ENCODE results near the gene MRPL1.
"Not testable (repeated sequence)": the region's sequence is repeated elsewhere in the genome, so short reads cannot be mapped to it uniquely, and the experiment has no call there.

MRPL1 gene

DNA sequence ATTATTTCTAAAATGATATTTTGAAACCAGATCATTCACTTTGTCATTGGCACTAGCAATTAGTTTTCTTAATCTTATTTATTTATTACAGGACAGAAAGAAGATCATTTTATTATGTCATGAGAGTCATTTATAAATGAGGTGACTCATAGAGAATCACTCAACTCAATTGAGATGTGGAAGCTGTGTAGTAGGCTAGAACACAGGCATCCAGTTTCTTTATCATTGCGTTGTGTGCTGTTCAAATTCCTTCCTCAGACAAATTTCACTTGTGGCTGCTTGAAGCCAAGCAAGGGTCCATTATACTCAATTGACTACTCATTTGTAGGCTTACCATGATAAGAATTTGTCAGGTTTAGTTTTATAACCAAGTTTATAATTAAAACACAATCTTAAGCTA is 87.6 kb downstream of the MRPL1 start:
- H3K4me3 ChIP-seq (ENCODE audit: low read depth, low read length): no peak overlapping the region
- no peaks in the 10 kb centered on the region for H3K4me1 ChIP-seq (ENCODE audit: control insufficient read depth, insufficient read depth, low read length)
- H3K27ac ChIP-seq (ENCODE audit: low read depth, low read length): no peak overlapping the region
- H3K36me3 ChIP-seq (ENCODE audit: control insufficient read depth, insufficient read depth, low read length): peaks cover 45% of the 10 kb centered on the region
- H3K27me3 ChIP-seq (ENCODE audit: control insufficient read depth, insufficient read depth, low read length): no peaks in the 10 kb centered on the region
- H3K9me3 ChIP-seq (ENCODE audit: control insufficient read depth, insufficient read depth, low read length): no peaks in the 10 kb centered on the region
- no peak overlapping the region for H3K9ac ChIP-seq (ENCODE audit: low read depth, low read length)

- no peaks in the 10 kb centered on the region for H3K4me1 ChIP-seq (ENCODE audit: control insufficient read depth, insufficient read depth, low read length)
Measured at GRCh38 chr4:77952457-77952856, 89.8 kb downstream of the MRPL1 start.

GRCh38 chr4:77954690-77955089 is 92.1 kb downstream of the MRPL1 start:
- Histone ChIP-seq H3K4me3 (ENCODE audit: low read depth, low read length) (no peak overlapping the region), H3K9ac (ENCODE audit: low read depth, low read length) (no peak overlapping the region), H3K36me3 (ENCODE audit: control insufficient read depth, insufficient read depth, low read length) (peaks cover 44% of the 10 kb centered on the region), H3K27me3 (ENCODE audit: control insufficient read depth, insufficient read depth, low read length) (no peaks in the 10 kb centered on the region), H3K9me3 (ENCODE audit: control insufficient read depth, insufficient read depth, low read length) (no peaks in the 10 kb centered on the region), H3K27ac (ENCODE audit: low read depth, low read length) (no peak overlapping the region), H3K4me1 (ENCODE audit: control insufficient read depth, insufficient read depth, low read length) (no peaks in the 10 kb centered on the region)

More at GRCh38 chr4:77952457-77952856, 89.8 kb downstream of the MRPL1 start:
- no peaks in the 10 kb centered on the region for H3K9me3 ChIP-seq (ENCODE audit: control insufficient read depth, insufficient read depth, low read length)
- H3K36me3 ChIP-seq (ENCODE audit: control insufficient read depth, insufficient read depth, low read length): peaks cover 45% of the 10 kb centered on the region
- H3K27me3 ChIP-seq (ENCODE audit: control insufficient read depth, insufficient read depth, low read length): no peaks in the 10 kb centered on the region
- H3K4me3 ChIP-seq (ENCODE audit: low read depth, low read length): no peak overlapping the region
- no peak overlapping the region for H3K9ac ChIP-seq (ENCODE audit: low read depth, low read length)
- H3K27ac ChIP-seq (ENCODE audit: low read depth, low read length): no peak overlapping the region

GRCh38 chr4:77956917-77957316 is 94.3 kb downstream of the MRPL1 start:
- H3K9me3 ChIP-seq (ENCODE audit: control insufficient read depth, insufficient read depth, low read length): no peaks in the 10 kb centered on the region
- H3K36me3 ChIP-seq (ENCODE audit: control insufficient read depth, insufficient read depth, low read length): peaks cover 28% of the 10 kb centered on the region
- H3K4me3 ChIP-seq (ENCODE audit: low read depth, low read length): no peak overlapping the region
- H3K4me1 ChIP-seq (ENCODE audit: control insufficient read depth, insufficient read depth, low read length): no peaks in the 10 kb centered on the region
- H3K27ac ChIP-seq (ENCODE audit: low read depth, low read length): no peak overlapping the region
- no peak overlapping the region for H3K9ac ChIP-seq (ENCODE audit: low read depth, low read length)
- no peaks in the 10 kb centered on the region for H3K27me3 ChIP-seq (ENCODE audit: control insufficient read depth, insufficient read depth, low read length)

DNA sequence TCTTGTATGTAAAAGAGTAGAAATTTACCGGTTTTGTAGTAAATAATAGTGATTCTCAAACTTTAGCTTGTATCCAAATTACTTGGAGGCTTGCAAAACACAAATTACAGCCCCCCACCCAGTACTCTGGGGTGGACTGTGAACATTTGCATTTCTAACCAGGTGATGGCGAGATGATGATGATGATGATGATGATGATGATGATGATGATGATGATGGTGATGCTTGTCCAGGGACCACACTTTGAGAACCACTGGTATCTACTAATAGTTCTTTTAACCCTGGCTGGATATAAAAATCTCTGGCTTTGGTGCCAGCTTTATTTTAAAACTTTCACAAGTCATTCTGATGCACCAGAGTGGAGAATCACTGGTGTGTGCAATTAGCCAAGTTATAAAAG is 96.3 kb downstream of the MRPL1 start:
- Histone ChIP-seq H3K4me1 (ENCODE audit: control insufficient read depth, insufficient read depth, low read length) (no peaks in the 10 kb centered on the region), H3K27me3 (ENCODE audit: control insufficient read depth, insufficient read depth, low read length) (no peaks in the 10 kb centered on the region), H3K36me3 (ENCODE audit: control insufficient read depth, insufficient read depth, low read length) (peaks cover 8% of the 10 kb centered on the region), H3K27ac (ENCODE audit: low read depth, low read length) (no peak overlapping the region), H3K9ac (ENCODE audit: low read depth, low read length) (no peak overlapping the region), H3K9me3 (ENCODE audit: control insufficient read depth, insufficient read depth, low read length) (no peaks in the 10 kb centered on the region), H3K4me3 (ENCODE audit: low read depth, low read length) (no peak overlapping the region)

GRCh38 chr4:77959566-77960338 is 97.1 kb downstream of the MRPL1 start:
- Histone ChIP-seq H3K27ac (ENCODE audit: low read depth, low read length) (no peak overlapping the region), H3K36me3 (ENCODE audit: control insufficient read depth, insufficient read depth, low read length) (peaks cover 2% of the 10 kb centered on the region; the same call in 1 of the 2 replicates), H3K9me3 (ENCODE audit: control insufficient read depth, insufficient read depth, low read length) (no peaks in the 10 kb centered on the region), H3K27me3 (ENCODE audit: control insufficient read depth, insufficient read depth, low read length) (no peaks in the 10 kb centered on the region), H3K4me3 (ENCODE audit: low read depth, low read length) (no peak overlapping the region), H3K4me1 (ENCODE audit: control insufficient read depth, insufficient read depth, low read length) (no peaks in the 10 kb centered on the region), H3K9ac (ENCODE audit: low read depth, low read length) (no peak overlapping the region)

GRCh38 chr4:77960367-77960766 is 97.7 kb downstream of the MRPL1 start:
- no peaks in the 10 kb centered on the region for H3K27me3 ChIP-seq (ENCODE audit: control insufficient read depth, insufficient read depth, low read length)
- H3K9ac ChIP-seq (ENCODE audit: low read depth, low read length): no peak overlapping the region
- H3K9me3 ChIP-seq (ENCODE audit: control insufficient read depth, insufficient read depth, low read length): no peaks in the 10 kb centered on the region
- H3K4me1 ChIP-seq (ENCODE audit: control insufficient read depth, insufficient read depth, low read length): no peaks in the 10 kb centered on the region
- H3K27ac ChIP-seq (ENCODE audit: low read depth, low read length): no peak overlapping the region
- no peak overlapping the region for H3K4me3 ChIP-seq (ENCODE audit: low read depth, low read length)
- no peaks in the 10 kb centered on the region for H3K36me3 ChIP-seq (ENCODE audit: control insufficient read depth, insufficient read depth, low read length)

DNA sequence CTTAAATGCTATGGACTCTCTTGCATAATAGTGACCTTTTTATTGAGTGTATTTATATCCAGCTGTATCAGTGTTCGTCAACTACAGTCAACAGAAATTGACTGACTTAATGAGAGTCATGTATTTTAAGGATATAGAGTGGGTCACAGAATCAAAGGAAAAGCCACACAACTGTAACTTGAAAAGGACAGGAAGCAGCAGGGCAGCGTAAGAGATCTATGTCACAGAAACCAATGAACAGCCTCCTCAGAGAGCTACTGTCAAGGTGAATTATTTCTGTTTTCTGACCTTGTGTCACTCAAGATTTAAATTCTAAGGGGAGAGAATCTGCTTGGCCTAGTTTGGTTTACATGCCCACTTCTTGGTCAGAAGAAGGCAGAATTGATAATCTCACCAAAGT is 100.4 kb downstream of the MRPL1 start:
- Histone ChIP-seq H3K4me1 (ENCODE audit: control insufficient read depth, insufficient read depth, low read length) (no peaks in the 10 kb centered on the region), H3K9ac (ENCODE audit: low read depth, low read length) (no peak overlapping the region), H3K9me3 (ENCODE audit: control insufficient read depth, insufficient read depth, low read length) (no peaks in the 10 kb centered on the region), H3K36me3 (ENCODE audit: control insufficient read depth, insufficient read depth, low read length) (no peaks in the 10 kb centered on the region), H3K27me3 (ENCODE audit: control insufficient read depth, insufficient read depth, low read length) (no peaks in the 10 kb centered on the region), H3K27ac (ENCODE audit: low read depth, low read length) (no peak overlapping the region), H3K4me3 (ENCODE audit: low read depth, low read length) (no peak overlapping the region)

- not testable (repeated sequence) for H3K9ac ChIP-seq (ENCODE audit: low read depth, low read length); H3K27ac ChIP-seq (ENCODE audit: low read depth, low read length); H3K4me1 ChIP-seq (ENCODE audit: control insufficient read depth, insufficient read depth, low read length); H3K4me3 ChIP-seq (ENCODE audit: low read depth, low read length); H3K9me3 ChIP-seq (ENCODE audit: control insufficient read depth, insufficient read depth, low read length); H3K27me3 ChIP-seq (ENCODE audit: control insufficient read depth, insufficient read depth, low read length); H3K36me3 ChIP-seq (ENCODE audit: control insufficient read depth, insufficient read depth, low read length)
Measured at GRCh38 chr4:77973657-77974056, 111.0 kb downstream of the MRPL1 start.

DNA sequence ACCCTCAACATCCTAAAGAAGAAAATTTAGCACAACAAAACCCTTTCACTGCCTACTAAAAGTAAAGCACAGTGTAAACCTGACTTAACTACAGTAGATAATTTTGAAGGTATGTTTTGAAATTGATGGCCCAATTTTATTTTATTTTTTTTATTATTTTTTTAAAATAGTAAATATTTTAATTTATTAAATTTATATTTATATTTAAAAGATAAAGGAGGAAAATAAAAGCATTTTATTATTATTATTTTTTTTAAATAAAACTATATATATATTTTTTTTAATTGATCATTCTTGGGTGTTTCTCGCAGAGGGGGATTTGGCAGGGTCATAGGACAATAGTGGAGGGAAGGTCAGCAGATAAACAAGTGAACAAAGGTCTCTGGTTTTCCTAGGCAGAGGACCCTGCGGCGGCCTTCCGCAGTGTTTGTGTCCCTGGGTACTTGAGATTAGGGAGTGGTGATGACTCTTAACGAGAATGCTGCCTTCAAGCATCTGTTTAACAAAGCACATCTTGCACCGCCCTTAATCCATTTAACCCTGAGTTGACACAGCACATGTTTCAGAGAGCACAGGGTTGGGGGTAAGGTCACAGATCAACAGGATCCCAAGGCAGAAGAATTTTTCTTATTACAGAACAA is 120.4 kb downstream of the MRPL1 start:
- not testable (repeated sequence) for H3K27ac ChIP-seq (ENCODE audit: low read depth, low read length); H3K27me3 ChIP-seq (ENCODE audit: control insufficient read depth, insufficient read depth, low read length); H3K9ac ChIP-seq (ENCODE audit: low read depth, low read length)

DNA sequence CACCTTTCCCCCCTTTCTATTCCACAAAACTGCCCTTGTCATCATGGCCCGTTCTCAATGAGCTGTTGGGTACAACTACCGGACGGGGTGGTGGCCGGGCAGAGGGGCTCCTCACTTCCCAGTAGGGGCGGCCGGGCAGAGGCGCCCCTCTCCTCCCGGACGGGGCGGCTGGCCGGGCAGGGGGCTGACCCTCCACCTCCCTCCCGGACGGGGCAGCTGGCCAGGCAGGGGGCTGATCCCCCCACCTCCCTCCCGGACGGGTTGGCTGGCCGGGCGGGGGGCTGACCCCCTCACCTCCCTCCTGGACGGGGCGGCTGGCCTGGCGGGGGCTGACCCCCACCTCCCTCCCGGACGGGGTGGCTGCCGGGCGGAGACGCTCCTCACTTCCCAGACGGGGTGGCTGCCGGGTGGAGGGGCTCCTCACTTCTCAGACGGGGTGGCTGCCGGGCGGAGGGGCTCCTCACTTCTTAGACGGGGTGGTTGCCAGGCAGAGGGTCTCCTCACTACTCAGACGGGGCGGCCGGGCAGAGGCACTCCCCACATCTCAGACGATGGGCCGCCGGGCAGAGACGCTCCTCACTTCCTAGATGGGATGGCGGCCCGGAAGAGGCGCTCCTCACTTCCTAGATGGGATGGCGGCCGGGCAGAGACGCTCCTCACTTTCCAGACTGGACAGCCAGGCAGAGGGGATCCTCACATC is 121.1 kb downstream of the MRPL1 start:
- H3K4me3 ChIP-seq (ENCODE audit: low read depth, low read length); H3K27ac ChIP-seq (ENCODE audit: low read depth, low read length); H3K36me3 ChIP-seq (ENCODE audit: control insufficient read depth, insufficient read depth, low read length); H3K9me3 ChIP-seq (ENCODE audit: control insufficient read depth, insufficient read depth, low read length); H3K9ac ChIP-seq (ENCODE audit: low read depth, low read length); H3K27me3 ChIP-seq (ENCODE audit: control insufficient read depth, insufficient read depth, low read length); H3K4me1 ChIP-seq (ENCODE audit: control insufficient read depth, insufficient read depth, low read length): not testable (repeated sequence)

More for the DNA sequence above, 120.4 kb downstream of the MRPL1 start:
- H3K9me3 ChIP-seq (ENCODE audit: control insufficient read depth, insufficient read depth, low read length); H3K4me1 ChIP-seq (ENCODE audit: control insufficient read depth, insufficient read depth, low read length); H3K36me3 ChIP-seq (ENCODE audit: control insufficient read depth, insufficient read depth, low read length); H3K4me3 ChIP-seq (ENCODE audit: low read depth, low read length): not testable (repeated sequence)

Data from HUES48 (cell line).